HepG2 (cell line): ENCODE measurements around the gene TUT7. TPM values are rescaled to one million over a fixed set of nuclear protein-coding genes. Genes with fewer than 3 reads are reported as not detected.

Experiments
- ATAC-seq: fragments of 200-7000 bp; cut with Tn5 transposase; 3 replicates; pipeline ENCODE4 v1.9.1; 2020; ENCODE audit warnings: mild to moderate bottlenecking, moderate library complexity
- BruUV-seq: library from RNA; stranded (reverse); fragments of 400-500 nt; replicated peaks from 2 replicates; lab custom pipeline; 2021; lab: Mats Ljungman, UMichigan
- CTCF ChIA-PET: fragments of 300-600 bp; formaldehyde crosslinking; extraction: SDS; loops from one replicate; lab custom pipeline; 2021; ENCODE audit warnings: low total read pairs, inconsistent platforms, low intra/inter-chr PET ratio; lab: Yijun Ruan, JAX
- POLR2A ChIA-PET: fragments of 350-600 bp; sonication (Branson Sonifier 250); formaldehyde crosslinking; loops from one replicate; lab custom pipeline; 2020; ENCODE audit warnings: antibody characterized with exemption, inconsistent platforms; lab: Yijun Ruan, JAX
- DNase-seq: peaks from one replicate; pipeline ENCODE4 v3.0.0-alpha.2; 2015; ENCODE audit warnings: low spot score
- FAIRE-seq: peaks from 3 replicates; lab custom pipeline; 2011; peaks lifted over from hg19 to GRCh38; lab: Jason Lieb, UNC
- H2AFZ ChIP-seq: one replicate; pipeline ENCODE4 v1.6.1; 2011; ENCODE audit warnings: low read length, inconsistent platforms
- H3K27ac ChIP-seq: fragments of 300-600 bp; 3 replicates; pipeline ENCODE4 v1.8.0; 2011; ENCODE audit warnings: mixed run types, mild to moderate bottlenecking, mixed read lengths, low read length, inconsistent platforms; ENCODE audit not compliant: insufficient read depth; ENCODE audit errors: extremely low read length
- H3K27me3 ChIP-seq, 2 experiments: fragments of 200-600 bp in 1 of 2; 2 replicates in 1 of 2; 3 replicates in 1 of 2; pipeline versions ENCODE4 v1.6.0 to v1.8.0; 2011; ENCODE audit warnings: low read length in 2 of 2, mild to moderate bottlenecking in 2 of 2, moderate library complexity in 2 of 2, inconsistent platforms in 1 of 2; ENCODE audit not compliant: insufficient read depth in 2 of 2, control insufficient read depth in 1 of 2
- H3K36me3 ChIP-seq, 2 experiments: fragments of 200-600 bp in 1 of 2; replicated peaks in 1 of 2; 2 replicates in 1 of 2; 3 replicates in 1 of 2; pipeline versions ENCODE4 v1.5.1 to v1.8.0; 2011; ENCODE audit warnings: low read length in 2 of 2, inconsistent platforms in 1 of 2; ENCODE audit not compliant: insufficient read depth in 2 of 2, control insufficient read depth in 1 of 2
- H3K4me1 ChIP-seq: 2 replicates; pipeline ENCODE4 v1.5.1; 2012; ENCODE audit warnings: low read length, inconsistent platforms; ENCODE audit not compliant: insufficient read depth
- H3K4me2 ChIP-seq: 2 replicates; pipeline ENCODE4 v1.6.0; 2011; ENCODE audit warnings: low read depth, low read length, inconsistent platforms
- H3K4me3 ChIP-seq, 3 experiments: fragments of 200-600 bp in 1 of 3; sonication (generic), shearing (Covaris generic) in 1 of 3; replicated peaks in 1 of 3; 2 replicates each; pipeline ENCODE4 v1.5.1; 2011 to 2016; ENCODE audit warnings: low read length in 3 of 3, inconsistent platforms in 2 of 3, low read depth in 2 of 3, mild to moderate bottlenecking in 2 of 3, control low read depth in 1 of 3, mixed read lengths in 1 of 3; ENCODE audit not compliant: insufficient read depth in 1 of 3
- H3K79me2 ChIP-seq: one replicate; pipeline ENCODE4 v1.6.1; 2011; ENCODE audit warnings: low read length, inconsistent platforms; ENCODE audit not compliant: insufficient read depth
- H3K9ac ChIP-seq: 2 replicates; pipeline ENCODE4 v1.6.0; 2011; ENCODE audit warnings: mild to moderate bottlenecking, low read depth, low read length, inconsistent platforms; ENCODE audit not compliant: insufficient read depth
- H3K9me3 ChIP-seq: 2 replicates; pipeline ENCODE4 v1.5.1; 2012; ENCODE audit warnings: mild to moderate bottlenecking, low read length
- H4K20me1 ChIP-seq: 2 replicates; pipeline ENCODE4 v1.6.0; 2011; ENCODE audit warnings: inconsistent platforms, mild to moderate bottlenecking, low read length, moderate library complexity; ENCODE audit not compliant: insufficient read depth
- KDM5A ChIP-seq: fragments of 200-600 bp; sonication (generic); IDR thresholded peaks from 2 replicates; pipeline ENCODE4 v1.7.0; 2018; ENCODE audit warnings: antibody characterized with exemption, mild to moderate bottlenecking, low read length, borderline replicate concordance
- SIX4 ChIP-seq: sonication (generic); formaldehyde crosslinking; IDR thresholded peaks from 2 replicates; pipeline ENCODE4 v1.4.0; 2020; ENCODE audit warnings: missing genetic modification reagents
- STAG1 ChIP-seq: sonication (generic); formaldehyde crosslinking; IDR thresholded peaks from 2 replicates; pipeline ENCODE4 v1.4.0; 2020; ENCODE audit warnings: missing genetic modification reagents
- ZNF670 ChIP-seq: sonication (generic); formaldehyde crosslinking; IDR thresholded peaks from 2 replicates; pipeline ENCODE4 v1.8.0; 2022; ENCODE audit warnings: mild to moderate bottlenecking, missing genetic modification reagents, borderline replicate concordance
- ZSCAN31 ChIP-seq: sonication (generic); formaldehyde crosslinking; IDR thresholded peaks from 2 replicates; pipeline ENCODE4 v1.5.0; 2020; ENCODE audit warnings: low read depth, mild to moderate bottlenecking, missing genetic modification reagents
- WGBS: methylation state at CpG from one replicate; pipeline ENCODE4 v1.1.6; 2017; ENCODE audit warnings: low lambda C conversion rate; 5-methylcytosine and 5-hydroxymethylcytosine counted together
- in situ Hi-C: cut with HindIII; loops from 2 replicates; pipeline ENCODE4 v1.10.0; 2017; ENCODE audit warnings: low pct_unique_long_range_greater_than_20kb; ENCODE audit not compliant: extremely low pct_ligation_motif_present
- intact Hi-C: fragments of 100-400 bp; cut with micrococcal nuclease; formaldehyde crosslinking; loops from one replicate; pipeline ENCODE4 v1.10.0; 2022; ENCODE audit not compliant: unreplicated experiment
- polyA plus RNA-seq, 8 experiments: library from polyadenylated mRNA; depleted of rRNA in 3 of 8; stranded (reverse) in 7 of 8; unstranded in 1 of 8; fragments of >200 nt; fragmentation: Illumina TruSeq in 4 of 8; extraction: Trizol in 4 of 8; gene quantifications; 2 replicates each; pipeline versions ENCODE4 v1.2.1 to v1.2.3, GENCODE V29; 2011 to 2016; ENCODE audit warnings: low read depth in 4 of 8, missing spikeins in 1 of 8, mixed read lengths in 1 of 8; ENCODE audit not compliant: insufficient read depth in 1 of 8
- total RNA-seq, 5 experiments: library from RNA; depleted of rRNA; stranded (reverse); fragments of >200 nt; fragmentation: Illumina TruSeq; extraction: Trizol; gene quantifications; 2 replicates each; pipeline ENCODE4 v1.2.3, GENCODE V29; 2016; ENCODE audit warnings: low read depth in 1 of 5

TUT7 gene
- total and polyA plus RNA-seq, 2 of the 13 experiments (the other 11 are each of a cell fraction or from before 2014, with no cell fraction given) = 12.0 to 19.4 TPM

- Histone ChIP-seq H2AFZ (no peak overlapping the region), H3K4me3 (no peak overlapping the region), H3K9ac (no peak overlapping the region), H3K79me2 (peaks cover 64% of the 10 kb centered on the region), H3K36me3 (peaks cover 3 to 20% of the 10 kb centered on the region in 2 experiments), H3K27me3 (no peaks in the 10 kb centered on the region)
- no TSS peak for BruUV-seq
- in situ Hi-C loops = no loop called here
- DNase-seq = no peak
- no peak for ATAC-seq
- CTCF ChIA-PET = no interaction called here
- intact Hi-C loops = loop anchor here (5.0 kb wide), 1 partner anchor 75 kb away; no protein-coding TSS in a partner anchor
- WGBS = 95% methylated on average over 1 of the region's 1 CpG
- TF ChIP-seq KDM5A (no peak), ZNF670 (CRISPR knock-in tag) (no peak)
- TF ChIP-seq, all 625 proteins: peak for 0
- H3K9me3 ChIP-seq = no peaks in the 10 kb centered on the region
- peaks cover 36% of the 10 kb centered on the region for H3K4me1 ChIP-seq
- POLR2A ChIA-PET = no interaction called here
- H3K27ac ChIP-seq = no peak overlapping the region
- FAIRE-seq = no peak
- no peak overlapping the region for H3K4me2 ChIP-seq
- peaks cover 35% of the 10 kb centered on the region for H4K20me1 ChIP-seq
These were observed 77.1 kb downstream of the TUT7 start for GRCh38 chr9:86277072-86277471.

- POLR2A ChIA-PET = no interaction called here
- Histone ChIP-seq H3K4me2 (no peak overlapping the region), H3K9ac (no peak overlapping the region), H3K4me3 (no peak overlapping the region), H3K79me2 (peaks cover 60% of the 10 kb centered on the region), H3K27ac (no peak overlapping the region), H3K27me3 (no peaks in the 10 kb centered on the region), H3K36me3 (peaks cover 8 to 31% of the 10 kb centered on the region in 2 experiments), H2AFZ (no peak overlapping the region), H3K9me3 (no peaks in the 10 kb centered on the region), H4K20me1 (peaks cover 35% of the 10 kb centered on the region), H3K4me1 (peaks cover 37% of the 10 kb centered on the region)
- FAIRE-seq = no peak
- CTCF ChIA-PET = no interaction called here
- TF ChIP-seq STAG1 (0 out of 2 replicates have a peak, but pooled peaks have one; percentile 4), SIX4 (CRISPR knock-in tag) (no peak), ZSCAN31 (no peak)
- 96% methylated on average over 3 of the region's 3 CpGs for WGBS
- no TSS peak for BruUV-seq
- no peak for DNase-seq
- intact Hi-C loops = loop anchor here (5.0 kb wide), 1 partner anchor 74 kb away; no protein-coding TSS in a partner anchor
- in situ Hi-C loops = no loop called here
- no peak for ATAC-seq
These were observed 78.2 kb downstream of the TUT7 start for GRCh38 chr9:86275962-86276361.
